Measurements from ENCODE around the gene EFCAB10. TPM values are rescaled to one million over a fixed set of nuclear protein-coding genes. Genes with fewer than 3 reads are reported as not detected.
"Not testable (repeated sequence)": the region's sequence is repeated elsewhere in the genome, so short reads cannot be mapped to it uniquely, and the experiment has no call there.

EFCAB10 gene
- total and polyA plus RNA-seq, 5 donors = not detected

GRCh38 chr7:105613611-105614330 is 32.5 kb upstream of the EFCAB10 start:
- intact Hi-C loops (cut with DNase I) = no loop called here
- Histone ChIP-seq H3K27ac (ENCODE audit: low read length) (no peak overlapping the region), H3K9me3 (ENCODE audit: control insufficient read depth, low read length) (no peaks in the 10 kb centered on the region), H3K4me3 (ENCODE audit: low read length) (no peak overlapping the region), H3K4me1 (ENCODE audit: control insufficient read depth, insufficient read depth, low read length) (no peaks in the 10 kb centered on the region), H3K27me3 (ENCODE audit: control insufficient read depth, insufficient read depth) (no peaks in the 10 kb centered on the region)
- no peak for ATAC-seq
- no peak for DNase-seq
- 96% methylated on average over 32 of the region's 32 CpGs for WGBS

- Histone ChIP-seq H3K27me3 (ENCODE audit: control insufficient read depth, insufficient read depth) (no peaks in the 10 kb centered on the region), H3K4me1 (ENCODE audit: control insufficient read depth, insufficient read depth, low read length) (no peaks in the 10 kb centered on the region), H3K9me3 (ENCODE audit: control insufficient read depth, low read length) (no peaks in the 10 kb centered on the region), H3K4me3 (ENCODE audit: low read length) (no peak overlapping the region), H3K27ac (ENCODE audit: low read length) (no peak overlapping the region)
- 90% methylated on average over 9 of the region's 9 CpGs for WGBS
- intact Hi-C loops (cut with DNase I) = no loop called here
- no peak for DNase-seq
- ATAC-seq = peak in 1 of 2 donors; percentile 8
Observed at GRCh38 chr7:105612806-105613205, 31.5 kb upstream of the EFCAB10 start.

GRCh38 chr7:105611856-105612775 is 30.8 kb upstream of the EFCAB10 start:
- H3K4me3 ChIP-seq (ENCODE audit: low read length) = no peak overlapping the region
- no peak for DNase-seq
- no peaks in the 10 kb centered on the region for H3K9me3 ChIP-seq (ENCODE audit: control insufficient read depth, low read length)
- no peak for ATAC-seq
- intact Hi-C loops (cut with DNase I) = no loop called here
- H3K27ac ChIP-seq (ENCODE audit: low read length) = no peak overlapping the region
- no peaks in the 10 kb centered on the region for H3K27me3 ChIP-seq (ENCODE audit: control insufficient read depth, insufficient read depth)
- H3K4me1 ChIP-seq (ENCODE audit: control insufficient read depth, insufficient read depth, low read length) = no peaks in the 10 kb centered on the region
- WGBS = 87% methylated on average over 16 of the region's 16 CpGs

- ATAC-seq (no peak), DNase-seq (no peak)
- H3K4me1 ChIP-seq (ENCODE audit: control insufficient read depth, insufficient read depth, low read length) = no peaks in the 10 kb centered on the region
- 92% methylated on average over 8 of the region's 8 CpGs for WGBS
- intact Hi-C loops (cut with DNase I) = no loop called here
- H3K27ac ChIP-seq (ENCODE audit: low read length) = no peak overlapping the region
- H3K4me3 ChIP-seq (ENCODE audit: low read length) = no peak overlapping the region
- no peaks in the 10 kb centered on the region for H3K9me3 ChIP-seq (ENCODE audit: control insufficient read depth, low read length)
- no peaks in the 10 kb centered on the region for H3K27me3 ChIP-seq (ENCODE audit: control insufficient read depth, insufficient read depth)
Observed at GRCh38 chr7:105610165-105610930, 29.1 kb upstream of the EFCAB10 start.

GRCh38 chr7:105602325-105603305 is 21.3 kb upstream of the EFCAB10 start:
- WGBS = 72% methylated on average over 19 of the region's 19 CpGs
- Histone ChIP-seq H3K4me1 (ENCODE audit: control insufficient read depth, insufficient read depth, low read length) (no peaks in the 10 kb centered on the region), H3K4me3 (ENCODE audit: low read length) (no peak overlapping the region), H3K27ac (ENCODE audit: low read length) (no peak overlapping the region), H3K9me3 (ENCODE audit: control insufficient read depth, low read length) (no peaks in the 10 kb centered on the region), H3K27me3 (ENCODE audit: control insufficient read depth, insufficient read depth) (no peaks in the 10 kb centered on the region)
- no peak for DNase-seq
- intact Hi-C loops (cut with DNase I) = no loop called here
- ATAC-seq = no peak

- H3K4me1 ChIP-seq (ENCODE audit: control insufficient read depth, insufficient read depth, low read length) = no peaks in the 10 kb centered on the region
- WGBS = 77% methylated on average over 14 of the region's 14 CpGs
- H3K9me3 ChIP-seq (ENCODE audit: control insufficient read depth, low read length) = no peaks in the 10 kb centered on the region
- DNase-seq (no peak), ATAC-seq (no peak)
- no peak overlapping the region for H3K4me3 ChIP-seq (ENCODE audit: low read length)
- H3K27ac ChIP-seq (ENCODE audit: low read length) = no peak overlapping the region
- no peaks in the 10 kb centered on the region for H3K27me3 ChIP-seq (ENCODE audit: control insufficient read depth, insufficient read depth)
- intact Hi-C loops (cut with DNase I) = no loop called here
Observed at GRCh38 chr7:105600720-105601550, 19.6 kb upstream of the EFCAB10 start.

- DNase-seq (no peak), ATAC-seq (no peak)
- no peaks in the 10 kb centered on the region for H3K9me3 ChIP-seq (ENCODE audit: control insufficient read depth, low read length)
- WGBS = 74% methylated on average over 3 of the region's 3 CpGs
- H3K4me3 ChIP-seq (ENCODE audit: low read length) = no peak overlapping the region
- no peaks in the 10 kb centered on the region for H3K4me1 ChIP-seq (ENCODE audit: control insufficient read depth, insufficient read depth, low read length)
- H3K27me3 ChIP-seq (ENCODE audit: control insufficient read depth, insufficient read depth) = no peaks in the 10 kb centered on the region
- intact Hi-C loops (cut with DNase I) = no loop called here
- H3K27ac ChIP-seq (ENCODE audit: low read length) = no peak overlapping the region
Observed at GRCh38 chr7:105599551-105599950, 18.3 kb upstream of the EFCAB10 start.

- 80% methylated on average over 8 of the region's 8 CpGs for WGBS
- not testable (repeated sequence) for H3K27me3 ChIP-seq (ENCODE audit: control insufficient read depth, insufficient read depth)
Observed at GRCh38 chr7:105599080-105599479, 17.8 kb upstream of the EFCAB10 start.

GRCh38 chr7:105596866-105597265 is 15.6 kb upstream of the EFCAB10 start:
- no peak for ATAC-seq
- H3K9me3 ChIP-seq (ENCODE audit: control insufficient read depth, low read length) = no peaks in the 10 kb centered on the region
- H3K4me3 ChIP-seq (ENCODE audit: low read length) = no peak overlapping the region
- WGBS = 59% methylated on average over 4 of the region's 4 CpGs
- no peak for DNase-seq
- intact Hi-C loops (cut with DNase I) = no loop called here
- no peak overlapping the region for H3K27ac ChIP-seq (ENCODE audit: low read length)
- no peaks in the 10 kb centered on the region for H3K4me1 ChIP-seq (ENCODE audit: control insufficient read depth, insufficient read depth, low read length)
- no peaks in the 10 kb centered on the region for H3K27me3 ChIP-seq (ENCODE audit: control insufficient read depth, insufficient read depth)

More at GRCh38 chr7:105599080-105599479, 17.8 kb upstream of the EFCAB10 start:
- H3K4me1 ChIP-seq (ENCODE audit: control insufficient read depth, insufficient read depth, low read length); ATAC-seq; H3K27ac ChIP-seq (ENCODE audit: low read length); H3K4me3 ChIP-seq (ENCODE audit: low read length); H3K9me3 ChIP-seq (ENCODE audit: control insufficient read depth, low read length); DNase-seq; intact Hi-C loops (cut with DNase I): not testable (repeated sequence)

Data from right cardiac atrium (tissue), 5 donors.